Calu3 (cell line): ENCODE measurements around the gene SCFD2. TPM values are rescaled to one million over a fixed set of nuclear protein-coding genes. Genes with fewer than 3 reads are reported as not detected.
"Not testable (repeated sequence)": the region's sequence is repeated elsewhere in the genome, so short reads cannot be mapped to it uniquely, and the experiment has no call there.

Source experiments
- BruUV-seq: library from RNA; stranded (reverse); fragments of 400-500 nt; replicated peaks from 2 replicates; lab custom pipeline; 2021; lab: Mats Ljungman, UMichigan
- CTCF ChIA-PET: fragments of 300-600 bp; sonication (Branson Sonifier 250); formaldehyde crosslinking; loops from one replicate; lab custom pipeline; 2022; ENCODE audit warnings: antibody characterized with exemption; lab: Charles Lee
- DNase-seq: peaks from one replicate; pipeline ENCODE4 v3.0.0; 2022
- H3K27ac Mint-ChIP-seq: one replicate; pipeline ENCODE4 v1.8.0; 2022; ENCODE audit warnings: mixed read lengths; ENCODE audit not compliant: unreplicated experiment
- H3K27me3 Mint-ChIP-seq: one replicate; pipeline ENCODE4 v1.8.0; 2022; ENCODE audit warnings: mixed read lengths; ENCODE audit not compliant: unreplicated experiment
- H3K36me3 Mint-ChIP-seq: one replicate; pipeline ENCODE4 v1.8.0; 2022; ENCODE audit warnings: mild to moderate bottlenecking, moderate library complexity, mixed read lengths; ENCODE audit not compliant: insufficient read depth, unreplicated experiment
- H3K4me1 Mint-ChIP-seq: one replicate; pipeline ENCODE4 v1.8.0; 2022; ENCODE audit warnings: mild to moderate bottlenecking, low read depth, mixed read lengths; ENCODE audit not compliant: unreplicated experiment
- H3K4me3 Mint-ChIP-seq: one replicate; pipeline ENCODE4 v1.8.0; 2022; ENCODE audit warnings: mild to moderate bottlenecking, low read depth, moderate library complexity, mixed read lengths; ENCODE audit not compliant: unreplicated experiment
- H3K9me3 Mint-ChIP-seq: one replicate; pipeline ENCODE4 v1.8.0; 2022; ENCODE audit warnings: low read depth, mixed read lengths; ENCODE audit not compliant: unreplicated experiment
- intact Hi-C: fragments of 100-400 bp; cut with micrococcal nuclease; formaldehyde crosslinking; loops from one replicate; pipeline ENCODE4 v1.10.0; 2022; ENCODE audit not compliant: unreplicated experiment
- total RNA-seq: library from RNA; stranded (reverse); gene quantifications from 2 replicates; pipeline ENCODE4 v1.2.3, GENCODE V29; 2022
- TF ChIP-seq, protein P1 (sequence below): fragments of 200-600 bp; IDR thresholded peaks from one replicate; pipeline ENCODE4 v1.8.0; 2022; ENCODE audit warnings: antibody characterized with exemption; ENCODE audit not compliant: unreplicated experiment

Gene SCFD2
- total RNA-seq, 1 experiment from 2014 or later, result 16.7 TPM

GRCh38 chr4:53221832-53222480 is 143.9 kb downstream of the SCFD2 start:
- H3K36me3 Mint-ChIP-seq, result no peaks in the 10 kb centered on the region
- BruUV-seq, result no TSS peak

GRCh38 chr4:53219148-53219547 is 146.7 kb downstream of the SCFD2 start:
- intact Hi-C loops, H3K27me3 Mint-ChIP-seq, H3K4me3 Mint-ChIP-seq, DNase-seq, CTCF ChIA-PET, H3K27ac Mint-ChIP-seq, H3K36me3 Mint-ChIP-seq, H3K9me3 Mint-ChIP-seq, BruUV-seq, H3K4me1 Mint-ChIP-seq: not testable (repeated sequence)

More at GRCh38 chr4:53221832-53222480, 143.9 kb downstream of the SCFD2 start:
- H3K4me3 Mint-ChIP-seq, result no peak overlapping the region
- CTCF ChIA-PET, result no interaction called here
- no peaks in the 10 kb centered on the region for H3K4me1 Mint-ChIP-seq
- TF ChIP-seq, protein P1, sequence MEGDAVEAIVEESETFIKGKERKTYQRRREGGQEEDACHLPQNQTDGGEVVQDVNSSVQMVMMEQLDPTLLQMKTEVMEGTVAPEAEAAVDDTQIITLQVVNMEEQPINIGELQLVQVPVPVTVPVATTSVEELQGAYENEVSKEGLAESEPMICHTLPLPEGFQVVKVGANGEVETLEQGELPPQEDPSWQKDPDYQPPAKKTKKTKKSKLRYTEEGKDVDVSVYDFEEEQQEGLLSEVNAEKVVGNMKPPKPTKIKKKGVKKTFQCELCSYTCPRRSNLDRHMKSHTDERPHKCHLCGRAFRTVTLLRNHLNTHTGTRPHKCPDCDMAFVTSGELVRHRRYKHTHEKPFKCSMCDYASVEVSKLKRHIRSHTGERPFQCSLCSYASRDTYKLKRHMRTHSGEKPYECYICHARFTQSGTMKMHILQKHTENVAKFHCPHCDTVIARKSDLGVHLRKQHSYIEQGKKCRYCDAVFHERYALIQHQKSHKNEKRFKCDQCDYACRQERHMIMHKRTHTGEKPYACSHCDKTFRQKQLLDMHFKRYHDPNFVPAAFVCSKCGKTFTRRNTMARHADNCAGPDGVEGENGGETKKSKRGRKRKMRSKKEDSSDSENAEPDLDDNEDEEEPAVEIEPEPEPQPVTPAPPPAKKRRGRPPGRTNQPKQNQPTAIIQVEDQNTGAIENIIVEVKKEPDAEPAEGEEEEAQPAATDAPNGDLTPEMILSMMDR, result no peak
- no peaks in the 10 kb centered on the region for H3K27me3 Mint-ChIP-seq
- DNase-seq, result no peak
- H3K27ac Mint-ChIP-seq, result no peak overlapping the region
- intact Hi-C loops, result no loop called here
- peaks cover 6% of the 10 kb centered on the region for H3K9me3 Mint-ChIP-seq

DNA sequence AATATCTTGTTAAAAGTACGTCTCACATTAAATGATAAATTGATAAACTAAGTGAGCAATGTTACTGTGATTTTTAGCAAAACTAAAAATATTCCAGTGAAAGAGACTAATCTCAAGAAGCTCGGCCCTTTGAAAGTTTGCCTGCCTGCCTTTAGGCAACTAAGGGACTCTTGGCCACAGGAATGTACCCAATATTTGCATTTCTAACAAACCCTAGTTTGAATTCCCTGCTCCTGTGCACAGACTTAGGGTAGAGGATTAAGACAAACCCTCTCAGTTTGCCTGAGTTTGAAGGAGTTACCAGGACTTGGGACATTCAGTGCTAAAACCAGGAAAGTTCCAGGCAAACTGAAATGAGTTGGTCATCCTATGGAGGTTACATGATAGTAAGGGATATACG is 157.1 kb downstream of the SCFD2 start:
- Mint-ChIP-seq H3K4me1 (no peaks in the 10 kb centered on the region), H3K9me3 (no peaks in the 10 kb centered on the region), H3K27ac (no peak overlapping the region), H3K36me3 (no peaks in the 10 kb centered on the region), H3K27me3 (no peaks in the 10 kb centered on the region), H3K4me3 (no peak overlapping the region)
- no peak for DNase-seq
- no TSS peak for BruUV-seq
- CTCF ChIA-PET, result no interaction called here
- TF ChIP-seq, protein P1, result no peak
- intact Hi-C loops, result no loop called here

GRCh38 chr4:53205970-53206369 is 159.9 kb downstream of the SCFD2 start:
- TF ChIP-seq, protein P1, result no peak
- BruUV-seq, result no TSS peak
- intact Hi-C loops, result no loop called here
- H3K36me3 Mint-ChIP-seq, result no peaks in the 10 kb centered on the region
- no peak overlapping the region for H3K4me3 Mint-ChIP-seq
- no peaks in the 10 kb centered on the region for H3K4me1 Mint-ChIP-seq
- H3K9me3 Mint-ChIP-seq, result no peaks in the 10 kb centered on the region
- H3K27ac Mint-ChIP-seq, result no peak overlapping the region
- no peak for DNase-seq
- H3K27me3 Mint-ChIP-seq, result no peaks in the 10 kb centered on the region
- CTCF ChIA-PET, result no interaction called here

DNA sequence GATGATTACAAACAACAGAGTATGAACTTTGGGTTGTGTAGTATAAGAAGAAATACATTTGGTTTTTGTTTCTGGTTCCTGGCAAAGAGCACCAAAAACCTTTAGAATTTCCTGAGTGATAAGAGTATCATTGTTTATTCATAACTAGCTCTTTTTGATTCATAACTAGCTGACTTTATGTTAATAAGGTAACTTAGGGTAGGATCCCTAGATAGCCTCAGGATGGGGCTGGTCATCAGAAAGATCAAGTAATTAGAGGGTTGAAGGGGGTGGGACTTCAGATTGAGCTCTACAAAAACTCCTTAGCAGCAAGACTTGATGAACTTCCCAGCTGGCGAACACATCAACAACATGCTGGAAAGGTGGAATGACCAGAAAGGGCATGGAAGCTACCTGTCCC is 166.5 kb downstream of the SCFD2 start:
- Mint-ChIP-seq H3K27me3 (no peaks in the 10 kb centered on the region), H3K36me3 (no peaks in the 10 kb centered on the region), H3K4me1 (no peaks in the 10 kb centered on the region), H3K4me3 (no peak overlapping the region), H3K9me3 (no peaks in the 10 kb centered on the region), H3K27ac (no peak overlapping the region)
- no peak for DNase-seq
- CTCF ChIA-PET, result no interaction called here
- BruUV-seq, result no TSS peak
- intact Hi-C loops, result loop anchor here (5.0 to 10.0 kb wide), 2 partner anchors 175 to 603 kb away; partner anchors contain the start of gene FIP1L1
- TF ChIP-seq, protein P1, result no peak
